RPMI7951 (cell line): ENCODE results near the gene RNPS1. TPM values are rescaled to one million over a fixed set of nuclear protein-coding genes. Genes with fewer than 3 reads are reported as not detected.

Experiments
- DNase-seq: peaks from one replicate; pipeline ENCODE4 v3.0.0-alpha.2; 2012; ENCODE audit warnings: low read depth
- total RNA-seq: library from RNA; depleted of rRNA; stranded (reverse); fragments of >200 nt; shearing (Covaris generic); gene quantifications from 2 replicates; pipeline ENCODE4 v1.2.3, GENCODE V29; 2014; rRNA removed

The RNPS1 gene, protein sequence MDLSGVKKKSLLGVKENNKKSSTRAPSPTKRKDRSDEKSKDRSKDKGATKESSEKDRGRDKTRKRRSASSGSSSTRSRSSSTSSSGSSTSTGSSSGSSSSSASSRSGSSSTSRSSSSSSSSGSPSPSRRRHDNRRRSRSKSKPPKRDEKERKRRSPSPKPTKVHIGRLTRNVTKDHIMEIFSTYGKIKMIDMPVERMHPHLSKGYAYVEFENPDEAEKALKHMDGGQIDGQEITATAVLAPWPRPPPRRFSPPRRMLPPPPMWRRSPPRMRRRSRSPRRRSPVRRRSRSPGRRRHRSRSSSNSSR
- total RNA-seq = 148 and 155 TPM in 2 replicates

- DNase-seq = peak; percentile 92
Measured at GRCh38 chr16:2267913-2268666, at the start of gene RNPS1. TSS of gene RNPS1 (minus strand) at chr16:2268126. CDS start at chr16:2264643, 3,483 bp downstream.

DNA sequence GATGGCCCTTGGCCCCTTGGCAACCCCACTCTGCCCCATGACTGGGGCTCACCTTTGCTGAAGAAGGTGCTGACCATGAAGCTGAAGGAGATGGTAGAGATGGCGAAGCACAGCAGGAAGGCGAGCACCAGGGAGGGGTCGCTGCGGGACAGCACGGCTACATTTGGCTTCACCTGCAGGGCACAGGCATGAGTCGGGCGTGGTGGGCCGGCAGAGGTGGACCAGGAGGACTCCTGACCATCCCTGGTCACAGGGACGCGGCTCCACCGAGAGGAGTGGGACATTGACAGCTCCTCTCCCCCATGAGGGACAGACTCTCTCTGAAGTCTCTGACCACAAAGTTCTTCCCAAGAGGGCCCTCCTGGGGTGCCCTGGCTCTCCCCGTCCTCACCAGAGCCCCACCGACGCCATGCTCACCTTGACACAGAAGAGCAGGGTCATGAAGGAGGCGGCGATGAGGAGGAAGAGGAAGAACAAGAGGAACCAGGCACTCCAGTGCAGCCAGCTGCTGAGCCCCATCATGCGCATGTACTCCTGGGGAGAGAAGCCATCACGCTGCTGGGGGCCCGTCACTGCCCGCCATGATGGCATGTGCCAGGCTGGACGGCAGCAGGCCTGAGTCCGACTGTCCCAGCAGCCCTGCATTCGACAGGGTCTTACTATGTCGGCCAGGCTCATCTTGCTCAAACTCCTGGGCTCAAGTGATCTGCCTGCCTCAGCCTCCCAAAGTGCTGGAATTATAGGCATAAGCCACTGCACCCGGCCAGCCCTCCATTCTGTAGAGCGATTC lies 49.5 kb upstream of the RNPS1 start:
- no peak for DNase-seq

DNA sequence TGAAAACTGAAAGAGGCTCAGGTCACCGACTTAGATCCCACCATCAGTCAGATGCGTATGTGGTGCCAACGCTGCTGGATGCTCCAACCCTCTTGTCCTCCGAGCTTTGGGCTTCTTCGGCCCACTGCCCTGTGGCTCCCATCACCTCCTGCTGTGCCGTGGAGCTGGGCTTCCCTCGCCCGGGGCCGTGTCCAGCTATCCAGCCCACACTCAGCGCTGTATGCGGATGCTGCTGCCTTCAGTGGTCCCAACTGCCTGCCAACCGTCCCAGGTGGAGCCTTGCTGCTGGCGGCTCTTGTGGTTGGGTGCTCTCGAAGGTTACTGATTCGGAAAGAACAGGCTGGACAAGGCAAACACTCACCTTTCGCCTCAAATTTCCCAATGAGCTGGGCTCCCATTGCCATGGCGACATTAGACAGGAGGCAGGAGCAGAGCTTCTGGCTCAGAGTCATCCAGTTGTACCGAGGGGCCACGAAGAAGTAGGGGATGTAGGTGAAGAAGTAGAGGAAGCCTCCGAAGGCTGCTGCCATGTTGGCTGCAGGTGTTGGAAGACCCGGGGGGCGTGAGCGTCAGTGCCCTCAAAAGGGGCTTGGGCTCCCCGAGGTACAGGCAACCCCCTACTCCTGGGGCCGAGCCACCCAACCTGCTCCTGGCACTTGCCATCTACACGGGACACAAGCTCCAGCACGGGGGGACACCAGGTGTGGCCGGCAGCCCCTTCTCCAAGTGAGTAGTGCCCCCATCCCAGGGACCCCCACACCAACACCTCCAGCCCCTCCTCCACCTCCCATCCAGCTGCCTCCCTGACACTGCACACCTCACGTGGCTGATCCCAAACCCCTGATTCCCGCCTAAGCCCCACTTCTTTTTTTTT lies 40.4 kb upstream of the RNPS1 start:
- DNase-seq = no peak

- no peak for DNase-seq
Measured at GRCh38 chr16:2299915-2300192, 31.9 kb upstream of the RNPS1 start.

- no peak for DNase-seq
Measured at GRCh38 chr16:2299121-2299914, 31.4 kb upstream of the RNPS1 start.

- DNase-seq = no peak
Measured at GRCh38 chr16:2298621-2299020, 30.7 kb upstream of the RNPS1 start.

- no peak for DNase-seq
Measured at GRCh38 chr16:2297506-2297860, 29.6 kb upstream of the RNPS1 start.

GRCh38 chr16:2296661-2297505 lies 29.0 kb upstream of the RNPS1 start:
- peak; percentile 56 for DNase-seq

DNA sequence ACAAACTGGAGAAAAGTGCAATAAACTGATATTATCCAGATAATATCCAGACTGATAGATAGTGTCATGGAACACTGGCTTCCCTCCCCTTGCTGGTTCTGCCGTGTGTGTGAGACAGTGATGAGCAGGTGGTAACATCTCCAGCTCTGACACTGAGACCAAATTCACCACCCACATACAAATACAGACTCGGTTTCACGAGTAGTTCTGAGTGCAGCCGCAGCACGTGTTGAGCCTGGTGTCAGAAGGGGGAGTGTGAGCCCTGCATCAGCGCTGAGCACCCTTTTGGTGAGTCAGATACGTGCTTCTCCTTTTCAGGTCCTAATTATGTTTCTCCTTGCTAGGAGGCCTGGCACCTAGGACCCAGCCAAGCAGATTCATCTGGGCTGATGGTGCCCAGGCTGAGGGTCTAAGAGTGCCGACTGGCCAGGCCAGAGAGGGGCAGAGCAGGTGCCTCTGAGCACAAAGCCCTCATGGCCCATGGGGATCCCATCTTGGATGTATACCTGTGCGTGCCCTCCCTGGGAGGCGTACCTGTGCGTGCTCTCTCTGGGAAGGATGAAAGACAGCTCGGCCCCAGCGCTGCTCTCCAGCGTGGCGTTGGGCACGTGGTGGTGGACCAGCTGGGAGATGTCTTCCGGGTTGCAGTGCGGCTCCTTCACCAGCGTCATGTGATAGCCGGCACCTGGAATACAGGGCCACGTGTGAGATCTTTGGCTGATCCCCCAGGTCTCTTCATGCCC lies 27.3 kb upstream of the RNPS1 start:
- DNase-seq = no peak

GRCh38 chr16:2292221-2292620 lies 24.3 kb upstream of the RNPS1 start:
- DNase-seq = no peak

DNA sequence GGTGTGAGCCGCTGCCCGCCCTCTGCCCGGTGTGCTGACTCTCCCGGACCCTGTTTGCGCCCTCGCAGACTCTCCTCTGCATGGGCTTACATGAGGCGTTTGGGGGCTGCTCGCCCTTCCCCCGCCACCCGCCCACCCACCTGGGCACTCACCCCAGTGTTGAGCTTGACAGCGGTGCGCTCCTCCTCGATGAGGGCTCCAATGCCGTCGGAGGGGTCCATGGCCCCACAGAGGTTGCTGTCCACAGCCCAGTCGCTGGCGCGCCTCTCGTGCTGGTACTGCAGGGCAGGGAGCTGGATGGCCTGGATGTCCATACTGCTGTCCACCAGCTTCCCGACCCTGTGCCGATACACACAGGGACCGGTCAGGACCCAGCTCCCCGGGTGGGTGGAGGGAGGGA lies 21.4 kb upstream of the RNPS1 start:
- DNase-seq = no peak

- no peak for DNase-seq
Measured at GRCh38 chr16:2288726-2289125, 20.8 kb upstream of the RNPS1 start.

DNA sequence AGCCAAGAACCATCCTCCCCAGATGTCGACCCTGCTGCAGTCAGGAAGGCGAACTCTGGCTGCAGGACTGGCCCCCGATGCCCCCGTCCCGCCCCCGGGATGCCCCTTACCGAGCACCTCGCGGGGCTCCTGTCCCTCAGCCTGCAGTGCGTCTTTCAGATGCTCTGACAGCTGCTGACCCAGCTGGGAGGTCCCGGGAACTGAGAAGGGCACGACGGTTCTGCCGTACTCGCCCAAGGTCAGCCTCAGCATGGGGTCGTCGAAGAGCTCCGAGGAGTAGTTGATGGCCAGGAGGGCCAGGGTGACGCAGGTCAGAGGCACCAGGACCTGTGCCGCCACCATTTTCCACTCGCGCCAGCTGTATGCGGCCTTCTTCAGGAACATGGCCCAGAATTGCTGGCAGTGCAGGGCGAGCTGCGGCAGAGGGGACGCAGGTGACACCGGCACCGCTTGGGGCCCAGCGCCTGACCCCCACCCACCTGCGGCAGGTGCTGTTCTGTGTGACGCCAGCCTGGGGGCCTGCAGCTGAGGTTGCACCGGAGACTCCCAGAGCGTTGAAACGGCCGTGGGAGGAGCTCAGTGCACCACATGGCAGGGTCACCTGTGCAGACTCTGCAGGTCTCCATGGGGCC lies 20.1 kb upstream of the RNPS1 start:
- DNase-seq = no peak

GRCh38 chr16:2286550-2286949 lies 18.6 kb upstream of the RNPS1 start:
- DNase-seq = no peak

GRCh38 chr16:2285731-2286191 lies 17.8 kb upstream of the RNPS1 start:
- DNase-seq = no peak

- DNase-seq = no peak
Measured at GRCh38 chr16:2284797-2285576, 17.1 kb upstream of the RNPS1 start.

- no peak for DNase-seq
Measured at GRCh38 chr16:2284001-2284770, 16.3 kb upstream of the RNPS1 start.
